EH (cell line): ENCODE results near the gene DHRS9.

Source experiments
- DNase-seq: peaks from one replicate; pipeline ENCODE4 v3.0.0-alpha.2; 2015; ENCODE audit warnings: low read depth

The DHRS9 gene

GRCh38 chr2:169065864-169066517 is 3.4 kb upstream of the DHRS9 start:
- DNase-seq: no peak

- DNase-seq: no peak
Observed at GRCh38 chr2:169066897-169067296, 2.5 kb upstream of the DHRS9 start.

GRCh38 chr2:169069833-169070232 is 470 bp downstream of the DHRS9 start:
- DNase-seq: no peak

- no peak for DNase-seq
Observed at GRCh38 chr2:169071455-169071854, 2.1 kb downstream of the DHRS9 start.

GRCh38 chr2:169072163-169072925 is 3.0 kb downstream of the DHRS9 start:
- no peak for DNase-seq

- no peak for DNase-seq
Observed at GRCh38 chr2:169073211-169073962, 4.0 kb downstream of the DHRS9 start.

- DNase-seq: no peak
Observed at GRCh38 chr2:169073963-169074751, 4.8 kb downstream of the DHRS9 start.

- DNase-seq: no peak
Observed at GRCh38 chr2:169077674-169078240, 8.4 kb downstream of the DHRS9 start.

- DNase-seq: no peak
Observed at GRCh38 chr2:169080250-169081069, 11.1 kb downstream of the DHRS9 start.

- DNase-seq: no peak
Observed at GRCh38 chr2:169081551-169081950, 12.2 kb downstream of the DHRS9 start.

GRCh38 chr2:169082995-169083394 is 13.6 kb downstream of the DHRS9 start:
- no peak for DNase-seq

- DNase-seq: no peak
Observed at GRCh38 chr2:169086893-169087467, 17.6 kb downstream of the DHRS9 start.

- no peak for DNase-seq
Observed at GRCh38 chr2:169087757-169088379, 18.5 kb downstream of the DHRS9 start.

GRCh38 chr2:169089182-169089581 is 19.8 kb downstream of the DHRS9 start:
- DNase-seq: no peak

- DNase-seq: no peak
Observed at GRCh38 chr2:169090133-169090820, 20.9 kb downstream of the DHRS9 start.

- no peak for DNase-seq
Observed at GRCh38 chr2:169091256-169091655, 21.9 kb downstream of the DHRS9 start.

GRCh38 chr2:169091761-169092519 is 22.6 kb downstream of the DHRS9 start:
- DNase-seq: peak; percentile 14

- DNase-seq: peak; percentile 3
Observed at GRCh38 chr2:169093535-169093934, 24.2 kb downstream of the DHRS9 start.

- no peak for DNase-seq
Observed at GRCh38 chr2:169094676-169095075, 25.3 kb downstream of the DHRS9 start.
